GM06990 (cell line): ENCODE data around the gene CDH8.
"Not testable (repeated sequence)": the region's sequence is repeated elsewhere in the genome, so short reads cannot be mapped to it uniquely, and the experiment has no call there.

Source experiments
- DNase-seq: peaks from one replicate; pipeline ENCODE4 v3.0.0-alpha.2; 2011; ENCODE audit not compliant: insufficient read length; ENCODE audit errors: extremely low read depth
- H3K27me3 ChIP-seq: replicated peaks from 2 replicates; pipeline ENCODE4 v1.6.0; 2011; ENCODE audit warnings: low read length; ENCODE audit not compliant: control insufficient read depth, insufficient read depth
- H3K36me3 ChIP-seq: 2 replicates; pipeline ENCODE4 v1.5.1; 2011; ENCODE audit warnings: low read length; ENCODE audit not compliant: control insufficient read depth, insufficient read depth
- H3K4me3 ChIP-seq: replicated peaks from 2 replicates; pipeline ENCODE4 v1.5.1; 2011; ENCODE audit warnings: low read depth, mild to moderate bottlenecking, control low read depth, low read length
- CTCF ChIP-seq: IDR thresholded peaks from 2 replicates; pipeline ENCODE4 v1.5.1; 2011; ENCODE audit warnings: low read length, control low read depth, mild to moderate bottlenecking, inconsistent platforms; ENCODE audit not compliant: insufficient read depth, poor library complexity, severe bottlenecking

Gene CDH8

GRCh38 chr16:61934601-61935000 lies 101.6 kb downstream of the CDH8 start:
- Histone ChIP-seq H3K27me3 (no peaks in the 10 kb centered on the region), H3K4me3 (no peak overlapping the region), H3K36me3 (no peaks in the 10 kb centered on the region)
- DNase-seq: no peak
- TF ChIP-seq CTCF: no peak

- no peak for DNase-seq
- Histone ChIP-seq H3K36me3 (no peaks in the 10 kb centered on the region), H3K4me3 (no peak overlapping the region), H3K27me3 (no peaks in the 10 kb centered on the region)
- no peak for TF ChIP-seq CTCF
These were observed 106.5 kb downstream of the CDH8 start for GRCh38 chr16:61929776-61930175.

- H3K4me3 ChIP-seq: no peak overlapping the region
- no peaks in the 10 kb centered on the region for H3K36me3 ChIP-seq
- TF ChIP-seq CTCF: no peak
- no peaks in the 10 kb centered on the region for H3K27me3 ChIP-seq
- no peak for DNase-seq
These were observed 109.5 kb downstream of the CDH8 start for GRCh38 chr16:61926766-61927165.

GRCh38 chr16:61923629-61924028 lies 112.6 kb downstream of the CDH8 start:
- no peaks in the 10 kb centered on the region for H3K36me3 ChIP-seq
- no peaks in the 10 kb centered on the region for H3K27me3 ChIP-seq
- no peak for DNase-seq
- no peak for TF ChIP-seq CTCF
- H3K4me3 ChIP-seq: no peak overlapping the region

- Histone ChIP-seq H3K27me3 (no peaks in the 10 kb centered on the region), H3K36me3 (no peaks in the 10 kb centered on the region), H3K4me3 (no peak overlapping the region)
- no peak for TF ChIP-seq CTCF
- no peak for DNase-seq
These were observed 114.9 kb downstream of the CDH8 start for GRCh38 chr16:61921373-61921772.

- H3K4me3 ChIP-seq, DNase-seq, H3K36me3 ChIP-seq, H3K27me3 ChIP-seq: not testable (repeated sequence)
These were observed 118.1 kb downstream of the CDH8 start for GRCh38 chr16:61917865-61918826.
